Esophagus squamous epithelium (tissue), 5 donors: ENCODE results near the gene SUSD1. TPM values are rescaled to one million over a fixed set of nuclear protein-coding genes. Genes with fewer than 3 reads are reported as not detected.

Source experiments
- DNase-seq: peaks from one replicate; lab custom pipeline; 2025; lab: John Stamatoyannopoulos, UW
- H3K27ac ChIP-seq, 4 donors: fragments of 200-600 bp; sonication (generic); one replicate each; pipeline ENCODE4 v1.5.1; 2016 to 2019; ENCODE audit warnings: mild to moderate bottlenecking in 1 of 4
- H3K27me3 ChIP-seq, 4 donors: fragments of 200-600 bp; sonication (generic); 1 replicate in 3 of 4; 2 replicates in 1 of 4; pipeline versions ENCODE4 v1.5.1 to v1.6.0; 2017 to 2021; ENCODE audit warnings: antibody characterized with exemption in 1 of 4
- H3K36me3 ChIP-seq, 3 donors: fragments of 200-600 bp; sonication (generic); one replicate each; pipeline ENCODE4 v1.5.1; 2016 to 2019
- H3K4me1 ChIP-seq, 3 donors: fragments of 200-600 bp; sonication (generic); one replicate each; pipeline ENCODE4 v1.5.1; 2017 to 2019
- H3K4me3 ChIP-seq, 4 donors: fragments of 200-600 bp; sonication (generic); 1 replicate in 3 of 4; 2 replicates in 1 of 4; pipeline ENCODE4 v1.5.1; 2016 to 2019; ENCODE audit warnings: mild to moderate bottlenecking in 2 of 4, moderate library complexity in 1 of 4
- H3K9me3 ChIP-seq, 3 donors: fragments of 200-600 bp; sonication (generic); one replicate each; pipeline ENCODE4 v1.5.1; 2016 to 2019
- CTCF ChIP-seq, 6 experiments: fragments of 450-650 bp in 4 of 6; fragments of 200-600 bp in 2 of 6; sonication (generic) in 2 of 6; IDR thresholded peaks; one replicate each; pipeline ENCODE4 v1.5.1; 2016 to 2019; ENCODE audit warnings: antibody characterized with exemption in 6 of 6, mild to moderate bottlenecking in 4 of 6, moderate library complexity in 4 of 6
- POLR2A ChIP-seq, 4 donors: fragments of 450-650 bp; IDR thresholded peaks; one replicate each; pipeline ENCODE4 v1.6.1; 2017; ENCODE audit warnings: antibody characterized with exemption in 4 of 4, mild to moderate bottlenecking in 4 of 4, moderate library complexity in 3 of 4
- WGBS, 2 donors: methylation state at CpG; one replicate each; pipeline ENCODE4 v1.1.5; 2018; 5-methylcytosine and 5-hydroxymethylcytosine counted together
- intact Hi-C: fragments of 100-400 bp; cut with DNase I; formaldehyde crosslinking; loops from one replicate; pipeline ENCODE4 v1.15.0; 2022
- total RNA-seq, 4 donors: library from RNA; depleted of rRNA; stranded (reverse); fragments of >200 nt; gene quantifications; one replicate each; pipeline ENCODE4 v1.1.0, GENCODE V29; 2016
- donor health status: DM: yes; HTN: yes; CAD: no.

SUSD1 gene
- total RNA-seq, 4 donors from 2014 or later, result 5.6 to 6.6 (median 6.5) TPM

- Histone ChIP-seq H3K27ac (peak overlapping the region in 2 of 4 donors; percentile 87 to 93), H3K27me3 (no peaks in the 10 kb centered on the region), H3K4me1 (peaks cover 15 to 60% (median 26%) of the 10 kb centered on the region in 3 donors), H3K36me3 (no peaks in the 10 kb centered on the region), H3K9me3 (no peaks in the 10 kb centered on the region), H3K4me3 (peak overlapping the region in 3 of 4 donors; percentile 50 to 82 (median 79))
- no peak for DNase-seq
- 70 to 79% methylated on average over 9 to 14 of the region's 17 CpGs for WGBS, 2 donors
- no peak for TF ChIP-seq POLR2A (IDR thresholded peaks at IDR 0.05)
- TF ChIP-seq CTCF (IDR thresholded peaks at IDR 0.05), result no peak
- intact Hi-C loops, result no loop called here
Measured at GRCh38 chr9:112175796-112176315, 759 bp upstream of the SUSD1 start.

- no peaks in the 10 kb centered on the region for H3K27me3 ChIP-seq
- H3K27ac ChIP-seq, result peak overlapping the region; percentile 78 to 94 (median 90)
- no peak for DNase-seq
- H3K4me3 ChIP-seq, result peak overlapping the region; percentile 50 to 82 (median 74)
- intact Hi-C loops, result no loop called here
- no peak for TF ChIP-seq CTCF (IDR thresholded peaks at IDR 0.05)
- no peaks in the 10 kb centered on the region for H3K36me3 ChIP-seq
- H3K9me3 ChIP-seq, result no peaks in the 10 kb centered on the region
- WGBS, 2 donors, result 4 to 13% methylated on average over 13 to 17 of the region's 42 CpGs
- peaks cover 20 to 61% (median 35%) of the 10 kb centered on the region in 3 donors for H3K4me1 ChIP-seq
Measured at GRCh38 chr9:112174222-112174964, 704 bp downstream of the SUSD1 start.

GRCh38 chr9:112173489-112174221 is 1.4 kb downstream of the SUSD1 start:
- Histone ChIP-seq H3K27ac (peak overlapping the region; percentile 78 to 94 (median 90)), H3K4me1 (peaks cover 20 to 68% (median 35%) of the 10 kb centered on the region in 3 donors), H3K27me3 (no peaks in the 10 kb centered on the region), H3K4me3 (peak overlapping the region in 2 of 4 donors; percentile 79 to 82), H3K9me3 (no peaks in the 10 kb centered on the region), H3K36me3 (no peaks in the 10 kb centered on the region)
- DNase-seq, result no peak
- WGBS, 2 donors, result 81 to 89% methylated on average over 12 to 14 of the region's 18 CpGs
- intact Hi-C loops, result no loop called here
- no peak for TF ChIP-seq POLR2A (IDR thresholded peaks at IDR 0.05)
- no peak for TF ChIP-seq CTCF (IDR thresholded peaks at IDR 0.05)

GRCh38 chr9:112170968-112171367 is 4.1 kb downstream of the SUSD1 start:
- peak overlapping the region; percentile 73 to 91 (median 80) for H3K27ac ChIP-seq
- H3K4me3 ChIP-seq, result no peak overlapping the region
- no peaks in the 10 kb centered on the region for H3K36me3 ChIP-seq
- H3K27me3 ChIP-seq, result no peaks in the 10 kb centered on the region
- intact Hi-C loops, result no loop called here
- peaks cover 25 to 93% (median 42%) of the 10 kb centered on the region in 3 donors for H3K4me1 ChIP-seq
- no peak for DNase-seq
- TF ChIP-seq CTCF (IDR thresholded peaks at IDR 0.05) (no peak), POLR2A (IDR thresholded peaks at IDR 0.05) (no peak)
- WGBS, 2 donors, result 98 to 100% methylated on average over 3 of the region's 5 CpGs
- no peaks in the 10 kb centered on the region for H3K9me3 ChIP-seq

- WGBS, 2 donors, result 38 to 59% methylated on average over 4 of the region's 4 CpGs
- Histone ChIP-seq H3K27ac (peak overlapping the region; percentile 73 to 91 (median 80)), H3K4me3 (no peak overlapping the region), H3K9me3 (no peaks in the 10 kb centered on the region), H3K4me1 (peaks cover 22 to 91% (median 37%) of the 10 kb centered on the region in 3 donors), H3K27me3 (no peaks in the 10 kb centered on the region), H3K36me3 (no peaks in the 10 kb centered on the region)
- TF ChIP-seq CTCF (IDR thresholded peaks at IDR 0.05), result no peak
- peak in 1 of 4 donors; percentile 1 for TF ChIP-seq POLR2A (IDR thresholded peaks at IDR 0.05)
- DNase-seq, result no peak
- intact Hi-C loops, result no loop called here
Measured at GRCh38 chr9:112170235-112170634, 4.9 kb downstream of the SUSD1 start.
